ENCODE measurements around the gene ELMO2.

The ELMO2 gene

GRCh38 chr20:46334303-46334904 is 72.0 kb downstream of the ELMO2 start:
- FAIRE-seq (no peak), DNase-seq (ENCODE audit: insufficient read length, low spot score) (no peak)

GRCh38 chr20:46333161-46333991 is 73.0 kb downstream of the ELMO2 start:
- no peak for DNase-seq (ENCODE audit: insufficient read length, low spot score)
- FAIRE-seq: no peak

GRCh38 chr20:46332373-46333160 is 73.8 kb downstream of the ELMO2 start:
- FAIRE-seq (no peak), DNase-seq (ENCODE audit: insufficient read length, low spot score) (no peak)

GRCh38 chr20:46331611-46332361 is 74.6 kb downstream of the ELMO2 start:
- FAIRE-seq: no peak
- no peak for DNase-seq (ENCODE audit: insufficient read length, low spot score)

GRCh38 chr20:46330831-46331371 is 75.5 kb downstream of the ELMO2 start:
- FAIRE-seq: no peak
- no peak for DNase-seq (ENCODE audit: insufficient read length, low spot score)

DNA sequence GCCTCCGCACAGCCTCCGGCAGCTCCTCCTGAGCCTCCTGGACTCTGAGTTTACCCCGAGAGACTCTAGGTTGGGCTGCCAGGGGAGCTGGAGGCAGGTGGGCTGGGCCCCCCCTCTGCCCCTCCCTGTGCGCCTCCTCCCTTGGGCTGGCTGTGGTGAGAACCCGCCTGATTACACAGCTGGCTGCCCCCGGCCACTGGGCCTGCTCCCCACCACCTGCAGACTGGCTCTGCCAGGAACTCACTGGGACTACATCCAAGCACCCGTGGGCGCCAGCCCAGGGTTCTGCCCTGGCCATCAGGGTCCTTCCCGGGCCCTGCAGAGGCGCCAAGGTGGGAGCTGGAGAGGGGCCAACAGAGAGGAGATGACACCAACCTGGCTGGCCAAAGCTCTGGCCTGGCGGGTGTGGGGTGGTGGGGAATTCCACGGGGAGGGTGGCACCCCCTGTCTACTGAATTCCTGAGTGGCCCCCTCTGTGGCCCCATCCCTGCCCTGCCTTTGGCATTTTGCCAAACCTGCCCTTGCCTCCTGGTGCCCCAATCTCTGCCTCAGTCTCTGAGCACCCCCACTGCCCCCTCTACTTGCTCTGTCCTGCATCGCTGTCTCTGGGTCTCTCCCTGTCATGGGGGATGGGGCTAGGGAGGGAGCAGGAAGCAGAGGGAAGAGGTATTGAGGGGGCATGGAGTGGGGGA is 76.2 kb downstream of the ELMO2 start:
- DNase-seq (ENCODE audit: insufficient read length, low spot score) (no peak), FAIRE-seq (no peak)

- DNase-seq (ENCODE audit: insufficient read length, low spot score): no peak
- FAIRE-seq: no peak
These were observed 78.1 kb downstream of the ELMO2 start for GRCh38 chr20:46328200-46328882.

GRCh38 chr20:46327557-46327956 is 78.9 kb downstream of the ELMO2 start:
- FAIRE-seq: no peak

DNA sequence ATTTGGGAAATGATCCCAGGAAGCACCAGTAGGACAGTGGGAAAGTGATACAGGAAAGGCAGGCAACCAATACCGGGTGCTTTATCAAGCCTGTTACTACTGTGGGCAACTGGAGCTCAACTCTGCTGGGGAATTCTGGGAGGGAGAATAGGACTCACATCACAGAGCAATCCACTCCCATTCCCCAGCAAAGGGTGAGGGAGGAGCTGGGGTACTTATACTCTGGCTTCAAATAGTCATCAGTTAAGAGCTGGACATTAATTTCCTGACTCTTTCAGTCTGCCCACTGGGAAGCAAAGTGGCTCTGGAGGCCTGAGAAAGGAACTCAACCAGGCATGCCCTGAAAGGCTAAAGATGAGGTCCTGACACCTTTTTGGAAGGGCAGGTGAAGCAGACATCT is 80.6 kb downstream of the ELMO2 start:
- no peak for DNase-seq (ENCODE audit: insufficient read length, low spot score)
- no peak for FAIRE-seq

More at GRCh38 chr20:46327557-46327956, 78.9 kb downstream of the ELMO2 start:
- DNase-seq (ENCODE audit: insufficient read length, low spot score): no peak

- no peak for FAIRE-seq
- no peak for DNase-seq (ENCODE audit: insufficient read length, low spot score)
These were observed 81.3 kb downstream of the ELMO2 start for GRCh38 chr20:46324960-46325703.

DNA sequence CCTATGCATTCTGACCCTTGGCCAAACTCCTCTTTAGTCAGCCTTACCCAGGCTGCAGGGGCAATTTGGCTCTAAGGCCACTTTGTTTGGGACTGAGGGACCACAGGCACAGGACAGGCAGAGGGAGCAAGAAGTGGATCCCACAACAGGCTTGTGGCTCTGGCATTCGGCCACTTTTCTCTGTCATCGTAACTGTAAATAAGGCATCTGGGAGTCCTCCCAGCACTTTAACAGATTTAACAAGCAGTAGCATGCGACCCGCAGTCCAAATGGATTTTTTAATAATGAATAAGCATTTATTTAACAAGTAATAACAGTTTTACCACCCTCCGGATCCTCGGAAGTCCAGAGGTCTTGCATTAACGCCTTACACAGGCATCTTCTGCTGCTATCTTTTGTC is 82.0 kb downstream of the ELMO2 start:
- FAIRE-seq: no peak
- DNase-seq (ENCODE audit: insufficient read length, low spot score): no peak

GRCh38 chr20:46323557-46323956 is 82.9 kb downstream of the ELMO2 start:
- no peak for FAIRE-seq
- no peak for DNase-seq (ENCODE audit: insufficient read length, low spot score)

GRCh38 chr20:46322641-46323040 is 83.8 kb downstream of the ELMO2 start:
- no peak for FAIRE-seq
- no peak for DNase-seq (ENCODE audit: insufficient read length, low spot score)

- no peak for FAIRE-seq
- no peak for DNase-seq (ENCODE audit: insufficient read length, low spot score)
These were observed 88.7 kb downstream of the ELMO2 start for GRCh38 chr20:46317685-46318177.

GRCh38 chr20:46316984-46317684 is 89.3 kb downstream of the ELMO2 start:
- DNase-seq (ENCODE audit: insufficient read length, low spot score): no peak
- no peak for FAIRE-seq
